B cell (primary cell): ENCODE data around the gene MTUS2.

Experiments
- CTCF ChIP-seq: fragments of 200-600 bp; IDR thresholded peaks from one replicate; pipeline ENCODE4 v1.8.0; 2022; ENCODE audit warnings: antibody characterized with exemption, mild to moderate bottlenecking
- EZH2 ChIP-seq: IDR thresholded peaks from 2 replicates; pipeline ENCODE4 v1.6.1; 2012; ENCODE audit warnings: borderline replicate concordance, low read depth, mild to moderate bottlenecking, moderate library complexity, low read length; ENCODE audit not compliant: insufficient read depth, poor library complexity, severe bottlenecking

GRCh38 chr13:29465741-29466293 is 645.7 kb downstream of the MTUS2 start:
- TF ChIP-seq CTCF: no peak
- no peak for TF ChIP-seq EZH2
